GM19328 (cell line): ENCODE results near the gene PF4V1.
"Not testable (repeated sequence)": the region's sequence is repeated elsewhere in the genome, so short reads cannot be mapped to it uniquely, and the experiment has no call there.

Source experiments
- ATAC-seq: cut with Tn5 transposase; IDR thresholded peaks from one replicate; pipeline ENCODE4 v1.9.1; 2021; ENCODE audit warnings: mild to moderate bottlenecking, moderate library complexity; ENCODE audit not compliant: unreplicated experiment

The PF4V1 gene

DNA sequence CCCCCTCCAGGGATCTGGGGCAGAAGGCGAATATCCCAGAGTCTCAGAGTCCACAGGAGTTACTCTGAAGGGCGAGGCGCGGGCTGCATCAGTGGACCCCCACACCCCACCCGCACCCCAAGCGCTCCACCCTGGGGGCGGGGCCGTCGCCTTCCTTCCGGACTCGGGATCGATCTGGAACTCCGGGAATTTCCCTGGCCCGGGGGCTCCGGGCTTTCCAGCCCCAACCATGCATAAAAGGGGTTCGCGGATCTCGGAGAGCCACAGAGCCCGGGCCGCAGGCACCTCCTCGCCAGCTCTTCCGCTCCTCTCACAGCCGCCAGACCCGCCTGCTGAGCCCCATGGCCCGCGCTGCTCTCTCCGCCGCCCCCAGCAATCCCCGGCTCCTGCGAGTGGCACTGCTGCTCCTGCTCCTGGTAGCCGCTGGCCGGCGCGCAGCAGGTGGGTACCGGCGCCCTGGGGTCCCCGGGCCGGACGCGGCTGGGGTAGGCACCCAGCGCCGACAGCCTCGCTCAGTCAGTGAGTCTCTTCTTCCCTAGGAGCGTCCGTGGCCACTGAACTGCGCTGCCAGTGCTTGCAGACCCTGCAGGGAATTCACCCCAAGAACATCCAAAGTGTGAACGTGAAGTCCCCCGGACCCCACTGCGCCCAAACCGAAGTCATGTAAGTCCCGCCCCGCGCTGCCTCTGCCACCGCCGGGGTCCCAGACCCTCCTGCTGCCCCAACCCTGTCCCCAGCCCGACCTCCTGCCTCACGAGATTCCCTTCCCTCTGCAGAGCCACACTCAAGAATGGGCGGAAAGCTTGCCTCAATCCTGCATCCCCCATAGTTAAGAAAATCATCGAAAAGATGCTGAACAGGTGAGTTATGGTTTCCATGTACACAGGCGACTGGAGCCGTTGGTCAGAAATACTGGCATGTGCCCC lies 16.3 kb downstream of the PF4V1 start, which contains the start of gene CXCL1:
Gene CXCL1, plus strand, starts transcription at position 264 of the 926 bp plus-strand sequence. Its CDS starts 78 bp downstream, at position 342.
- ATAC-seq: no peak

DNA sequence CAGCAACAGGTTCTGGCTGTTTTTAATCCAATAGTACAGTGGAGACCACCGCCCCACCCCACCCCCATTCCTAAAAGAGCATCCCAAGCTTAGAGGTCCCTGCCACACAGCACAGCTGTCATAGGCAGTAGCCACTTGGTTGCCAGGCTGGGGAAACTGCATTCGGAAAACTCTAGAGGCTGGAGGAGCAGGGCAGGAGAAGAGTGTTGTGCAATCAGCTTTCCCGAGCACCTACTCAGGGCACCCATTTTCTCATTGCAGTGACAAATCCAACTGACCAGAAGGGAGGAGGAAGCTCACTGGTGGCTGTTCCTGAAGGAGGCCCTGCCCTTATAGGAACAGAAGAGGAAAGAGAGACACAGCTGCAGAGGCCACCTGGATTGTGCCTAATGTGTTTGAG lies 17.2 kb downstream of the PF4V1 start:
- ATAC-seq: no peak

DNA sequence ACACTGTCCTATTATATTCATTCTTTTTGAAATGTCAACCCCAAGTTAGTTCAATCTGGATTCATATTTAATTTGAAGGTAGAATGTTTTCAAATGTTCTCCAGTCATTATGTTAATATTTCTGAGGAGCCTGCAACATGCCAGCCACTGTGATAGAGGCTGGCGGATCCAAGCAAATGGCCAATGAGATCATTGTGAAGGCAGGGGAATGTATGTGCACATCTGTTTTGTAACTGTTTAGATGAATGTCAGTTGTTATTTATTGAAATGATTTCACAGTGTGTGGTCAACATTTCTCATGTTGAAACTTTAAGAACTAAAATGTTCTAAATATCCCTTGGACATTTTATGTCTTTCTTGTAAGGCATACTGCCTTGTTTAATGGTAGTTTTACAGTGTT lies 17.7 kb downstream of the PF4V1 start:
- no peak for ATAC-seq

DNA sequence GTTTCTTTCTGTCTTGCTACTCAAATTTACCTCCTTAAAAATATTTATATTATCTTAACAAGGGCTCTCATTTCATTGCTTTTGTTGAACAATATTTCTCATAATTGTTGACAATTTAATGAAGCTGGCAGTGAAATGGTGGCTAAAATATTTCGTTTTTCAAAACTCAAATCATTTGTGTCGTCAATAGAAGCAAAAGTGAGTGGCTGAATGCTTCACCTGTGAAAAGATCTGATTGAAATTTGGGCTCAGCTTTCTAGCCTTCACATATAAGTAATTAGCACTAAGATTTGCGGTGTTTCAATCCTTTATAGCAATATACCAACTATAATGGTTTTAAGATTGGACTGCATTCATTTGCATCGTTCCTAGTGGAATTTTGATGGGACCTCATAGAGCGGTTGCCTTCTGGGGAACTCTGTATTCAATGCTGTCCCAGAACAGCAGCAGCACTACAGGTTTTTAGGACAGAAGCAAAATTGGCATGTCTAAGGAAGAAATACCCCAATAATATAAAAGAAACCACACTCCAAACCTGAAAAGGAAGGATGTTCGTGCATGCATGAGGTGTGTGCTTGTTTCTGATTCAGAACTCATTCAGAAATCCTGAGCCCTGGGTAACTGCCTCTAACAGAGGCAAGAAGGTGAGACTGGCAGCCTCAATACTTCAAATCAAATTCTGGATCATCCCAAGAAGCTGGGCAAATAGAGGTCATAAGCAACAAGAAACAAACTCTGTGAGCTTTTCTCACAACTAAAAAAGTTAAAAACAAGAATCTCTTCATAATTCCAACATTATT lies 18.6 kb downstream of the PF4V1 start:
- no peak for ATAC-seq

DNA sequence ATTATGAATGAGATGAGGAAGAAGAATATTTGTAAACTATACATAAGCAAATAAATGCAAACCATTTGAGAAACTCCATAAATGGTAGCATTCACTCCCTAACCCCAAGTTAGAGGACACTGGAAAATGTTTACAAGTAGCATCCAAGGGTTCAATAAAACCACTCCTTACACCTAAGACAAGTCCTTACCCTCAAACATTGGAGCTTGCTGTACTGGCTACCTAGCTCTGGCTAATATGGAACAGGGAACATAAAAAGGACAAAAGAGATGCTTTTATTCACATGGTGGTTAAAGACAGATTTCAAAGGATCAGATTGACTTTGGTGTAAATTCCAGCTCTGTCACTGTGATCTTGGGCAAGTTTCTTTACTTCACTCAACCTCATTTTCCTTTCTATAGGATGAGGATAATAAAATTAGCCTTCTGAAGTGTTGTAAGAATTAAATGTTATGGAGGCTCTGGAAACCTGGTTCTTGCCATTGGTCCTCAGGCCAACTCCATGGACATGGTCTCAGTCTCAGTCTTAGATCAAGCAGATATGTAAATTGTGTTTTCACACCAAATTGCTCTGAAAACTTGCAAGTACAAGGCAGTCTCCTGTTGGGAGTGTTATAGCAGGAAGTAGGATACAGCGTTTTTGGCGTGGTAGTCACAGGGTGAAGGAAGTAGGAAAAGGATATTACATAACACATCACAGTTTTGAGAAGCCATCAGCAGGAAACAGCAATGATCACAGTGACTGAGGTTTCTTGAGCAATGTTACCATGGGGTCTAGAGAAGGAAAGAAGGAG lies 19.4 kb downstream of the PF4V1 start:
- no peak for ATAC-seq

DNA sequence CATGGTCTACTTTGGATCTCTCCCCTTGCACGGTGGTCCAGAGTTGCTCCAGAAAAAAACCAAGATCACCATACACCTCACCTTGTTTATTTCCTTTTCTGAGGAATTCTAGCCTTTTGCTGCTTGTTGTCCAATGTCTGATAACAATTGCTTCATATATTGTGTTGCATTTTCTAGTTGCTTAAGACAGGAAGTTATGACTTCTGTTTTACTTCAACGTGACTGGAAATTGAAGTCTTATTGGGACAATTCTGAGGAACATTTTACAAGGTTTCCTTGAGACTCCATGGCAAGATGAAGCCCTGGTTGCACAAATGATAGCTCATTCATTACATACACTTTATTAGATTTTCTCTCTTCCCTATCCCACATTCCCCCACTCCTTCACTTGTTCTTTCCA lies 21.3 kb downstream of the PF4V1 start:
- ATAC-seq: no peak

DNA sequence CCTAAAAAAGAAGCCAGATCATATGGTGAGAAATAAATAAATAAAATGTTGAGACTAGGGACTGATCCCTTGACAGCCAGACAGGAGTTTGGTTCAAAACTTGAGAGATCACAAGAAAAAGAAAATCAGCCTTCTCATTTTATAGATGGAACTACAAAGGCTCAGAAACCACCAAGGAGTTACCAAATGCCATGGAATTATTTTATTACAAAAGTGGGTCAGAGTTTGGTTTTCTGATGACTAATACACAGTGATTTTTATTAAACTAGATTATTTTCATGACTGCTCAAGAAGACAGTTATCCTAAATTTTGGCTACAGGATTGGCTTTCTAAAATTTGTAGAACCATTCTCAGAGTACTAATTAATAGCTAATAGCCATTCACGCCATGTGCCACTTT lies 22.3 kb downstream of the PF4V1 start:
- ATAC-seq: no peak

DNA sequence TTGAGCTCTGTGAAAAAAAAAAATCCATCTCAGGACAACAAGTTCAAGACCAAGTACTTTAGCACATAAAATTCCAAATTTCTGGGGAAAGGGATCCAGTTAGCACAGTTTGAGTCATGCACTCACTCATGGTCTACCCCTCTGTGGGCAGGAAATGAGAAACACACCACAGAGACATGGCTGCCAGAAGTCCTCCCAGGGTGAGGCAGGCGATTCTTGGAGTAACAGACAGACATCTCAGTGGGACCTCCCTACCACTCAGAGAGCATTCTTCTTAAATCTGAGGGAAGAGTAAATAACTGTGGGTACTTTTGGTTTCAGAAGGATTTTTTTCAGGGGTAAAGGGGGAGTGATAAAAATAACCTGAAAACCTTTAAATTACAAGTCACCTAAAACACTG lies 30.2 kb downstream of the PF4V1 start:
- ATAC-seq: no peak

DNA sequence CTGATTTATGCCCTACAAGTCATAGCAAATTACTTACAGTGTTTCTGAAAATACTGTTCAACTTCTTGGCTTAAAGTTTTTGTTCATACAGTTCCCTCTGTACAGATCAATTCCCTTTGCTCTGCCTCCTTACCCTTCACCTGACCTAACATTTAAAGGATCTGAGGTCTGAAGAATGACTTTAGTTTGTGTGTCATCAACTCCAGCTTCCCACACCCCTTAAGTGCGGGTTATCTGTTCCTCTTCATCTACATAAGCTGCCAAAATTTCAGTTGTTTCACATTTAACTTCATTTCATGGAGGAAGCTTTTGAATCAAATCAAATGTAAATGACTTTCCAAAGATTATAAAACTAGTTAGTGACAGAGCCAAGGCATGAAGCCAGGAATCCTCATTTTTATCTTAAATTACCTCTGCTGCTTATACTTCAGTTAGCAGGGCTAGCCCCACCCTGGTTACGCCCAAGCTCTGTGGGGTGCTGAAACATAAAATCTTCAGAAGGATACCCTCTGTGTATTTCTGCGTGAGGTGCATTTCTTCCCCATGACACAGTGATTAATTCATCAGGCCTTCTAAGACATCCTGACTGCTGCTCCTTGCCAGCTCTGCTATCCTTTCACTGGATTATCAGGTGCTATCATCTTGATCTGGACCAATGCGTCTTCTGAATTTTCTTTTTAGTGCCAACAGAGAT lies 32.6 kb downstream of the PF4V1 start:
- ATAC-seq: no peak

DNA sequence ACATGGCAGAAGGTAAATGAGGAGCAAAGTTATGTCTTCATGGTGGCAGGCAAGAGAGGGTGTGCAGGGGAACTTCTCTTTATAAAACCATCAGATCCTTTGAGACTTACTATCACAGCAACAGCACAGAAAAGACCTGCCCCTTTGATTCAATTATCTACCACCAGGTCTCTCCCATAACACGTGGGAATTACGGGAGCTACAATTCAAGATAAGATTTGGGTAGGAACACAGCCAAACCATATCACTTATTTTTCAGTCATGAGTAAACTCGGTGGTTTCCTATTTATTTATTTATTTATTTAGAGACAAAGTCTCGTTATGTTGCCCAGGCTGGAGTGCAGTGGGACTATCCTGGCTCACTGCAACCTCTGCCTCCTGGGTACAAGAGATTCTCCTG lies 38.2 kb downstream of the PF4V1 start:
- ATAC-seq: no peak

DNA sequence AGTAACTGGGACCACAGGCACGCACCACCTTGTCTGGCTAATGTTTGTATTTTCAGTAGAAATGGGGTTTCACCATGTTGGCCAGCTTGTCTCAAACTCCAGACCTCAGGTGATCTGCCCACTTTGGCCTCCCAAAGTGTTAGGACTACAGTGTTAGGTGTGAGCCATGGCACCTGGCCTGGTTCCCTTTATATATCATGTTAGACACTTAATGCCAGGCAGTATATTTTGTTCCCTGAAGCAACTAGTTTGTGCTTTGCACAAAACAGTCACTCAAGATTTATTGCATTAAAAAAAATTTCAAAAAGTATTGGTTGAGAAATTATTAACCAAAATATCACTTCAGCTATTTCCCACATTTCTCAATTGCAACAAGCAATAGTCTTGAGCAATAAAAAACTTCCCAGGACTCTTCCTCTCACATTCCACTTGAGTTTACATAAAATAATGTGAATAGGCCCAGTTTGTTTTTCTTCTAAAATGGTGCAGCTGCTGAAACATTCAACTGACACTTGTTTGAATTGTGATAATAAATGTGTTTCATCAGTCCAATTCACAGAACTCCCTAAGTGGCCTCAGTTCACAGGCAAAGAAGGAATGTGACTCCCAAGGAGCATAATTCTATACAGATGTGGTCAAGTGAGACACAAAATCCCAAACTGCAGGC lies 38.8 kb downstream of the PF4V1 start:
- no peak for ATAC-seq

DNA sequence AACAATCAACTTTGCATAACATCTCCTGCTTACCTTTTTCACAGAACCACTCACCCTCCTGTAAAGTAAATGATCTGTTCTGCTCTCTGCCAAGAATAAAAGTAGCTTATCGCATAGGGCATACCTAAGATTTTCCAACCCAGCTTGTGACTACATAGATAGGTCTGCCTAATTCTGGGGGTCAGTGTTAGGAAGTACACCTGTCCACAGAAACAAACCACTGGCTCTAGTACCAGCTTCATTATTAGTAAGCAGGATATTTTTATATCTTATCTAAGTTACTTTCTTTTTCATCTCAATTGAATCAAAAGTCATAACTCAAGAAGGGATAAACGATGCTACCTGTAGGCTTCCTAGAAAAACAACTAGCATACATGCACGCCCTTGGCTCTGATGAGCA lies 39.9 kb downstream of the PF4V1 start:
- no peak for ATAC-seq

DNA sequence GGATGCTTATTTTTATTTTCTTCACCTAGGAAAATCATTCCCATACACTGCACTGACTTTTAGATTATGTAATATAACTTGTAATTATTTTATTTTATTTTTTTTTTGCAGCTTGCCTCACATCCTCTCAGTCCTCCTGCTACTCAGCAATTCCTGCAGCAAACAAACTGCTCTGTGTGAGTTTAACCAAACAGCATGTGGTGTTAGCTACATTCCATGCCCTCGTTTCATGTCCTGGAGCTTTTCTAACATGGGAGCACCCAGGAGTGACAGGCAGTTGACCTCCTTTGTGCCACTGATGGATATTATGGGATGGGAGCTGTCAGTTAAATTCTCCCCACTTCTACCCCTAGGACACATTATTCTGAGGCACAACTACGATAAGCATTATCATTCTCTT lies 40.9 kb downstream of the PF4V1 start:
- no peak for ATAC-seq

DNA sequence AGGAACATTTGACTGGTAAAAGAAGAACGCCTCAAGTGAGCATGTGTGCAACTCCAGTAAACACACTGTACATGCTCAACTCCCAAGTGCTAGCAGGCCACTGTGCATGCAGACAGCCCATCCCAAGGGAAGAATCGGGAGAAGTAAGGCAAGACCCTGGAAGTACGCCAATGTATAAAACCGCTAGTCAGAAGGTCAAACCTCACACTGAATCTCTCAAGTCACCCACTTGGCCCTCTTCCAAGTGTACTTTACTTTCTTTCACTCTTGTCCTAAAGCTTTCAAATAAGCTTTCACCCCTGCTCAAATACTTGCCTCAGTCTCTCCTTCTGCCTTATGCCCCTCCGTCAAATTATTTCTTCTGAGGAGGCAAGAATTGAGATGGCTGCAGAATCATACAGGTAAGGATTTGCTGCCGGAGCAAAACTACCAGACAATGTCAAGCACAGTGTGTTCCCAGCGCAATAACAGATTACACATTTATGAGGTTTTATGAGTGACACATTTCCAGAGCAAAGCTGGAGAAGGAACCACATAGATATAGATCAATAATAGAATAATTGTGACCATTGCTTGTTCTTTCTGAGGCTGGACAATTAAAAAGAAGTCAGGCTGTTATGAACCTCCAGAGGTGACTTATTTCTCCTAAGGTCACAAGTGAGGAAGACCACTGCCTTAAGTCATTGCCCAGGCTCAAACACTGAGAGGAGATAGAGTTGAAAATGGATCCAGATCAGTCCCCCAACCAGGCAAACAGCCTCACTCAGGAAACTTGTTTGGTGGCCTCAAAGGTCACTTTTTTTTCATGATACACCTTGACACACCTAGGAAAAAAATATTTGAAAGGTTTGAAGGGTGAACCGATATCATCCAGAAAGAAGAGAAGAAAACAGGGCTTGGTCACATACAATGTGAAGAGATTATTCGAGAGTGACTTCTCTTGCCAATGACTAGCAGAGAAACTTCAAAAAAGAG lies 42.4 kb downstream of the PF4V1 start:
- no peak for ATAC-seq

DNA sequence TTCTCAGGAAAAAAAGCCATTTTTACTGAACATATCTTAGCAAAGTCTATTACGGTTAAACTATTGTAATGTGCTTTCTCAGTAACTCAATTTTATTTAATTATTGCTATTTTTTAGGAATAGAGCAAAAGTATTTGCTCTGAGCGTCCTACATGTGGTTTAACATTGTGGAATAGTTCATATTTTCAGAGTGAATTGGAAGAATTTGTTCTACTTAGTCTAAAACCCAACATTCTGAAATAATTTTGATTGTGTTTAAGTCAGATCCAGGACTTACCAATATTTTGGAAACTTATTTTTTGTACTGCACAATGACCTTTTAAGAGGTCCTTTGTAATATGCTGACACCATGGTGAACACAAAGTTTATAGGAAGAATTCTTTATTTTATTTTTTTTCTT lies 43.3 kb downstream of the PF4V1 start:
- no peak for ATAC-seq

DNA sequence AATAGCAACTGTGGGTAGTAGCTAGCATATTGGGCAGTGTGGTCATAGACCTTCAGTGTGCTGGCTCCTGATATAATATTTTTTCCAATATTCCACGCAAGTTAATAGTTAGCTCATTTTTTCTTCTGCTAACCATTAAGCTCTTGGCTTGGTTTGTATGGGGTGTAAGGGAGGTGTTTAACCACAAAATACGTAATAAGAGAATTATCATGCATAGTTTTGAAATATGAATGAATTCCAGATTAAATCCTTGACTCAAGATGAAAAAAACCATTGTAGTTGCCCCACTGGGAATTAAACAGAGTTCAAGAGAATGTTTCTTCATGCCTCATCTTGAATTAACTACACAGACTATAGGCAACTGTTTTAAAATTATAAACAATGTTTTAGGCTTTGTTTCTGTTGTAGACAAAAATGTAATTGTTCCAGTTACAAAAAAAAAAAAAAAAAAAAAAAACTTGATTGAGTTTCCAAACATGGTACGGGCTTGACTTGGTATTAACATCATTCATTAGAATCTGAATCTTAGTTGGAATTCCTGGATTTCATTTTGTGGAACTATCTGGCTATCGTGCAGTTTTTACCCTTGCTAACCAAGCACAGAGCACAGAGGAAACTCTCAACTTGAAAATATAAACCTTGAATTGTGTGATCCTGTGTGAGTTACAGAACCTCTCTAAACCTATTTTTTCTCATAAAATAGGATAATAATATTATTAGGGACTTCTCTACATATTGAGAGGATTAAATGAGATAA lies 44.5 kb downstream of the PF4V1 start:
- no peak for ATAC-seq

DNA sequence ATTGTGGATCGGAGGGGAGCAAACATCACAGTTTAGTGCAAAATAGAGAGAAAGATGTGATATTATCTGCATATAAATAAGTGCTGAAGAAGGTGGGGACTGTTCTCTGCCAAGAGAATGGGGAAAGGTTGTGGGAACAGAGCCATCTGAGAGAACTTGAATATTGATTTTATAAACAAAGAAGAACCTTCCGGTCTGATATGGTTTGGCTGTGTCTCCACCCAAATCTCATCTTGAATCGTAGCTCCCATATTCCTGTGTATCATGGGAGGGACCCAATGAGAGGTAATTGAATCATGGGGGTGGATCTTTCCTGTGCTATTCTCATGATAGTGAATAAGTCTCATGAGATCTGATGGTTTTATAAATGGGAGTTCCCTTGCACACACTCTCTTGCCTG lies 46.2 kb downstream of the PF4V1 start:
- ATAC-seq: not testable (repeated sequence)

DNA sequence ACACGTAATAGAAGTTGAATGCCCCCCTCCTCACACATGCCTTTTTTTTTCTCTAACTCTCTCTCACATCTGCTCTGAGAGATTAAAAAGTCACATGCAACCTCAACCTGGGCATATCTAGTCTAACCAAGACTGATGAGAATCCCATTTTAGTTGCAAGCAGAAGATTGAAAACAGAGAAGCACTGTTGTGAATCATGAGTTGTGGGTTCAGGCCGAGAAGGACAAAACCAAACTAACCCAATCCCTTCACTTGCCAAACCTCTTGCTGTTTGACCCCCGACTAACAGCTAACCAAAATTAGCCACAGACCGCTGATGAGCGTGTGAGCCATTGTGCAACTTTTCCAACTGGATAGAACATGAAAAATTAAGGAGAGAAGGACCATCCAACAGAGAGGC lies 47.9 kb downstream of the PF4V1 start:
- no peak for ATAC-seq
